HG02973 (cell line): ENCODE results near the gene ANKRD36C.
"Not testable (repeated sequence)": the region's sequence is repeated elsewhere in the genome, so short reads cannot be mapped to it uniquely, and the experiment has no call there.

Source experiments
- ATAC-seq: cut with Tn5 transposase; IDR thresholded peaks from one replicate; pipeline ENCODE4 v1.9.1; 2021; ENCODE audit warnings: moderate library complexity; ENCODE audit not compliant: unreplicated experiment

The ANKRD36C gene

GRCh38 chr2:95799892-95800291 lies 191.7 kb downstream of the ANKRD36C start:
- no peak for ATAC-seq

GRCh38 chr2:95799147-95799889 lies 192.3 kb downstream of the ANKRD36C start:
- ATAC-seq: not testable (repeated sequence)

GRCh38 chr2:95796249-95797099 lies 195.2 kb downstream of the ANKRD36C start:
- ATAC-seq: not testable (repeated sequence)

GRCh38 chr2:95793970-95794369 lies 197.7 kb downstream of the ANKRD36C start:
- ATAC-seq: not testable (repeated sequence)

GRCh38 chr2:95790180-95790579 lies 201.4 kb downstream of the ANKRD36C start:
- not testable (repeated sequence) for ATAC-seq

- ATAC-seq: not testable (repeated sequence)
Observed at GRCh38 chr2:95789385-95789784, 202.2 kb downstream of the ANKRD36C start.

- not testable (repeated sequence) for ATAC-seq
Observed at GRCh38 chr2:95788642-95789041, 203.0 kb downstream of the ANKRD36C start.
